Heart right ventricle (tissue), 16 donors: ENCODE data around the gene NANOS3. TPM values are rescaled to one million over a fixed set of nuclear protein-coding genes. Genes with fewer than 3 reads are reported as not detected.
A peak's percentile ranks its signal among the peaks of the same experiment; 100 is the strongest.

Source experiments
- ATAC-seq, 8 donors: fragments of 200-7000 bp; cut with Tn5 transposase; one replicate each; pipeline ENCODE4 v1.9.1; 2020; ENCODE audit warnings: mild to moderate bottlenecking in 8 of 8, moderate library complexity in 8 of 8, moderate number of reproducible peaks in 1 of 8
- DNase-seq, 2 donors: peaks; one replicate each; pipeline ENCODE4 v3.0.0-alpha.2; 2020
- H3K27ac ChIP-seq, 10 donors: fragments of 200-600 bp; sonication (generic) in 2 of 10; one replicate each; pipeline versions ENCODE4 v1.5.0 to v1.8.0; 2020 to 2022; ENCODE audit warnings: mild to moderate bottlenecking in 3 of 10
- H3K27me3 ChIP-seq, 7 donors: fragments of 200-600 bp; one replicate each; pipeline ENCODE4 v1.8.0; 2021 to 2022; ENCODE audit warnings: mild to moderate bottlenecking in 2 of 7
- H3K36me3 ChIP-seq, 9 donors: fragments of 200-600 bp; sonication (generic) in 1 of 9; one replicate each; pipeline versions ENCODE4 v1.5.0 to v1.8.0; 2020 to 2022; ENCODE audit warnings: mild to moderate bottlenecking in 2 of 9
- H3K4me1 ChIP-seq, 9 donors: fragments of 200-600 bp; sonication (generic) in 1 of 9; one replicate each; pipeline versions ENCODE4 v1.5.0 to v1.8.0; 2020 to 2022; ENCODE audit warnings: mild to moderate bottlenecking in 4 of 9
- H3K4me3 ChIP-seq, 10 donors: fragments of 200-600 bp; sonication (generic) in 2 of 10; one replicate each; pipeline versions ENCODE4 v1.5.0 to v1.8.0; 2020 to 2022; ENCODE audit warnings: mild to moderate bottlenecking in 7 of 10, moderate library complexity in 2 of 10
- H3K9me3 ChIP-seq, 11 donors: fragments of 200-600 bp in 10 of 11; sonication (generic) in 2 of 11; one replicate each; pipeline versions ENCODE4 v1.5.0 to v1.8.0; 2013 to 2022; ENCODE audit warnings: mild to moderate bottlenecking in 2 of 11, control low read depth in 1 of 11, moderate library complexity in 1 of 11
- WGBS, 2 donors: extraction: QIAGEN DNeasy Blood & Tissue Kit; methylation state at CpG; one replicate each; pipeline ENCODE4 v1.1.7; 2013; ENCODE audit warnings: inconsistent platforms in 1 of 2; 5-methylcytosine and 5-hydroxymethylcytosine counted together
- intact Hi-C, 10 donors: fragments of 100-400 bp; cut with DNase I; formaldehyde crosslinking; loops; one replicate each; pipeline versions ENCODE4 v1.11.1 to v1.14.2; 2022
- polyA plus RNA-seq, 2 donors: library from polyadenylated mRNA; stranded (reverse); fragments of 200-250 nt; gene quantifications; one replicate each; pipeline ENCODE4 v1.2.3, GENCODE V29; 2013
- total RNA-seq, 10 donors: library from RNA; stranded (reverse); fragmentation: NEBNext Ultra II Directional in 3 of 10; extraction: Animal tissue kit (Norgen Biotek cat#: 25700) in 3 of 10; gene quantifications; one replicate each; pipeline versions ENCODE4 v1.2.1 to v1.2.4, GENCODE V29; 2021 to 2023
- TF ChIP-seq, protein P1 (sequence below), 9 donors: fragments of 200-600 bp; sonication (generic) in 2 of 9; IDR thresholded peaks; one replicate each; pipeline versions ENCODE4 v1.5.0 to v1.8.0; 2021 to 2022; ENCODE audit warnings: antibody characterized with exemption in 9 of 9, mild to moderate bottlenecking in 5 of 9, moderate library complexity in 1 of 9
- donor health status: Arrhythmogenic right ventricular cardiomyopathy.
- donor health status: ischemic (EF 13 %, LVEDD 7.1; RV severe dilation, severe dysfunction).
- donor health status: healthy with polysubstance abuse.
- donor health status: DM: no; HTN: yes; CAD: no.
- donor health status: DM: no; HTN: no; CAD: no.
- donor health status: ischemic (EF 25% LVEDD 6.9; RV normal size, moderate dysfunction).
- donor health status: ischemic (EF 25% LVEDD 5.7; RV mildly dilated, moderate dysfunction).
- donor health status: healthy.
- donor health status: DM: yes; HTN: yes; CAD: no.
- donor health status: Ischemic cardiomyopathy.
- donor health status: ischemic (EF 35%, LVEDD 5.7; RV mildly dilated, moderate dysfunction).
- donor health status: nonischemic (EF 11% LVEDD 7.7; RV severe dilation, severe dysfunction).
- donor health status: DM: yes; HTN: yes; CAD: no.
- donor health status: PGD.
- donor health status: ischemic (EF 29% LVEDD 5.4; RV normal size, mild dysfunction).
- donor health status: nonischemic (EF 23%, LVEDD 6.1; RV moderate dilation, normal function).

The NANOS3 gene
- total and polyA plus RNA-seq, 12 donors = 0.37 to 2.9 (median 0.98) TPM; not detected in 4

DNA sequence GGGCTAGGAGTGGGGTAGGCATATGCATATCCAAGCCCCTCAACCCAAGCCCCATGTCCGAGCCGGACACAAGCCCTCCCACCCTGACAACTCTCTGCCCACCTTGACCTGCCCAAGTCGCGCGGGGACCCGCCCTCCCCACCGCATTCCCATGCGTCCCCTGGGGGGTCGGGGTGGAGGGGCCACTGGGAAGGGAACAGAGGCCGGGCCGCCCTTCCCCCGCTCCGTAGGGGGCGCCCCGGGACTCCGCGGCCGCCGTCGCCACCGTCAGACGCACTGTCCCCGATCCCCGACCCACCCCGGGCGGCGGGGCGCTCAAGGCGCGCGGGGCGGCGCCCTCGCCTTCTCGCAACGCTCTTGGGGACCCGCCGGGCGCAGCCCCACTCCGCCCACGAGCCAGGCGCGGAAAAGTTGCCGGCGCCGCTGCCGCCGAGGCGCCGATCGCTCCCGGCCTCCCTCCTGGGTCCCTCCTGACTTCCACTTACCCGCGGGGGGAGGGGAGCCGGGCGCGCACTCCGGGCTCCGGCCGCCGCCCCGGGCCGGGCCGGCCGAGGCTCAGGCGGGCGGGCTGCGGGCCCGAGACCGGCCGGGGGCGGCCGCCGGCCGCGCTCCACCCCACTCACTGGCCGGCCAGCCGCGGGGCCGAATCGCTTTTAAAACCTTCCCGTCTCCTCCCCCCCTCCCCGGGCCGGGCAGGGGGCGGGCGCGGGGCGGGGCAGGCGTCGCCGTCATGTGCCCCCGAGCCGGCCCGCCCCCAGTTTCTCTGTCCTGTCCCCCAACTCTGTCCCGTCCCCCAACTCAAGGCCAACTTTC lies 34.4 kb upstream of the NANOS3 start:
- H3K27ac ChIP-seq = peak overlapping the region; percentile 99 to 100 (median 100)
- intact Hi-C loops = loop anchor here in 4 of 10 donors (10.0 kb wide), 2 partner anchors 678 to 688 kb away; partner anchors contain the start of genes IER2 (in 3 of the 4) and STX10 (in 3 of the 4)
- TF ChIP-seq, protein P1, sequence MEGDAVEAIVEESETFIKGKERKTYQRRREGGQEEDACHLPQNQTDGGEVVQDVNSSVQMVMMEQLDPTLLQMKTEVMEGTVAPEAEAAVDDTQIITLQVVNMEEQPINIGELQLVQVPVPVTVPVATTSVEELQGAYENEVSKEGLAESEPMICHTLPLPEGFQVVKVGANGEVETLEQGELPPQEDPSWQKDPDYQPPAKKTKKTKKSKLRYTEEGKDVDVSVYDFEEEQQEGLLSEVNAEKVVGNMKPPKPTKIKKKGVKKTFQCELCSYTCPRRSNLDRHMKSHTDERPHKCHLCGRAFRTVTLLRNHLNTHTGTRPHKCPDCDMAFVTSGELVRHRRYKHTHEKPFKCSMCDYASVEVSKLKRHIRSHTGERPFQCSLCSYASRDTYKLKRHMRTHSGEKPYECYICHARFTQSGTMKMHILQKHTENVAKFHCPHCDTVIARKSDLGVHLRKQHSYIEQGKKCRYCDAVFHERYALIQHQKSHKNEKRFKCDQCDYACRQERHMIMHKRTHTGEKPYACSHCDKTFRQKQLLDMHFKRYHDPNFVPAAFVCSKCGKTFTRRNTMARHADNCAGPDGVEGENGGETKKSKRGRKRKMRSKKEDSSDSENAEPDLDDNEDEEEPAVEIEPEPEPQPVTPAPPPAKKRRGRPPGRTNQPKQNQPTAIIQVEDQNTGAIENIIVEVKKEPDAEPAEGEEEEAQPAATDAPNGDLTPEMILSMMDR (IDR thresholded peaks at IDR 0.05) = peak in 4 of 9 donors; percentile 5 to 35 (median 22)
- H3K36me3 ChIP-seq = peaks cover 0 to 27% (median 0%) of the 10 kb centered on the region in 9 donors
- H3K9me3 ChIP-seq = no peaks in the 10 kb centered on the region
- peak; percentile 91 to 92 for DNase-seq
- H3K4me1 ChIP-seq = peaks cover 29 to 76% (median 50%) of the 10 kb centered on the region in 9 donors
- peak overlapping the region; percentile 76 to 100 (median 96) for H3K4me3 ChIP-seq
- peak; percentile 6 to 25 (median 22) for ATAC-seq
- no peaks in the 10 kb centered on the region for H3K27me3 ChIP-seq
- 0 to 1% methylated on average over 64 to 94 of the region's 95 CpGs for WGBS, 2 donors

DNA sequence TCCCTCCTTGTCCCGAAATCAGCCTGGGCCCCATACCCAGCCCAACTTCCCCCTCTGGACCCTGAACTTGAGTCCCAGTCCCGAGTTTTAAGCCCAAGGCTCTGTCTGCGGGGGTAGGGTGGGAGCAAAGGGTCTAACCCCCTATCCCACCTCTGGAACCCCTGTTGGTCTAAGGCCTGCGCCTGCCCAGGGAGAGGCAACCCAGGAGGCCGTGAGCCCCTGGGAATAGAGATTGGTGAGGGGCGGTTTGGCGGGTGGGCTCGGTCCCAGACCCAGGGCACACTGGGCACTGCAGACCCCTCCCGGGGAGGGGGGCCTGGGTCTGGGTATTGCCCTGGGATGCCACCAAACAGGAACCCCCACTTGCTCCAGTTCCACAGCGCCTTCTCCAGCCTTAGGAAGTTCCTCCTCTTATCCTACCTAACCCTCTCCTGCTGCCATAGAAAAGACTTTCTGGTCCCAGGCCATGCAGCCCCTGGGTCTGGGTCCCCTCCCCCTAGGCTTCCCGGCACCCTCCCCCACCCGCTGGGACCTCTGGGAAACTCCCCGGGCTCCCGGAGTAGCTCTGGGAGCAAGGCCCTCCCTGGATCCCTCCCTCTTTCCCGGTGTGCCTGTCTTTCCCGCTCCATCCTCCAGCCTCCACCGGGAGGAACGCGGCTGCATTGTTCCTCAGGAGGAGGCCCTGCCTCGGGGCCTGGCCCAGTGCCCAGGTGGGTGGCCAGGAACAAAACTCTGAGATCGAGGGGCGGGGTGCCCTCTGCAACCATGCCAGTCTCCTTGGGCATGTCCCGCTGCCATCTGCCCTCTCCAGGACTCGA lies 33.6 kb upstream of the NANOS3 start:
- 11 to 17% methylated on average over 22 to 24 of the region's 24 CpGs for WGBS, 2 donors
- H3K27me3 ChIP-seq = no peaks in the 10 kb centered on the region
- peak; percentile 72 to 81 for DNase-seq
- H3K4me1 ChIP-seq = peaks cover 28 to 76% (median 48%) of the 10 kb centered on the region in 9 donors
- ATAC-seq = peak in 2 of 8 donors; percentile 1
- H3K36me3 ChIP-seq = peaks cover 0 to 19% (median 0%) of the 10 kb centered on the region in 9 donors
- no peaks in the 10 kb centered on the region for H3K9me3 ChIP-seq
- H3K4me3 ChIP-seq = peak overlapping the region; percentile 29 to 100 (median 96)
- TF ChIP-seq, protein P1 (IDR thresholded peaks at IDR 0.05) = no peak
- peak overlapping the region; percentile 99 to 100 (median 100) for H3K27ac ChIP-seq
- intact Hi-C loops = loop anchor here in 4 of 10 donors (10.0 kb wide), 2 partner anchors 679 to 689 kb away; partner anchors contain the start of genes IER2 (in 3 of the 4) and STX10 (in 3 of the 4)

DNA sequence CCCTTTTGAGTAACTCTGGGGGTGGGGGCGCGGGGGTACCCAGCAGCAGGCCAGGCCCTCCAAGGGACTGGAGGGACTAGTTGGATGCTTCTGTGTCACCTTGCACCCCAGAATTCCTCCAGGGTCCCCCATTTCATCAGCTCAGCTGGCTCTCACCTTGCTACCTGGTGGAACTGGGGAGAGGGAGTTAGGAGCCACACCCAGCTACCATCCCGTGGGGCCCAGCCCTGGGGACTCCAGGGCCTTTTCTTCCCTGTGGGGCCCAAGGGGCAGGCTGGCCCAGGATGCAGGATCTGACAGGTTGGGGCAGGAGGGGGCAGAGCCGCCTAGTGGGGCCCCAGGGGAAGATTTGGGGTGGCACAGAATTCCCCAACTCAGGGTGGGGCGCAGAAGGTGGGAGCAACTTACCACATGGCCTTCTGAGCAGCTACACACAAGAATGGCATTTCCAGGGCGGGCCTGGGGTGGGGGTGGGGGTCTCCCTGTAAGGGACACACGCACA lies 32.8 kb upstream of the NANOS3 start:
- H3K27me3 ChIP-seq = no peaks in the 10 kb centered on the region
- TF ChIP-seq, protein P1 (IDR thresholded peaks at IDR 0.05) = no peak
- peak overlapping the region in 1 of 10 donors; percentile 87 for H3K4me3 ChIP-seq
- H3K36me3 ChIP-seq = peaks cover 0 to 15% (median 0%) of the 10 kb centered on the region in 9 donors
- H3K9me3 ChIP-seq = no peaks in the 10 kb centered on the region
- ATAC-seq (no peak), DNase-seq (no peak)
- H3K27ac ChIP-seq = peak overlapping the region; percentile 99 to 100 (median 100)
- 78 to 81% methylated on average over 7 of the region's 7 CpGs for WGBS, 2 donors
- intact Hi-C loops = loop anchor here in 4 of 10 donors (10.0 kb wide), 2 partner anchors 679 to 689 kb away; partner anchors contain the start of genes IER2 (in 3 of the 4) and STX10 (in 3 of the 4)
- H3K4me1 ChIP-seq = peaks cover 24 to 76% (median 51%) of the 10 kb centered on the region in 9 donors
